HG03159 (cell line): ENCODE measurements around the gene TMEM185B.

ENCODE experiments used
- ATAC-seq: cut with Tn5 transposase; IDR thresholded peaks from one replicate; pipeline ENCODE4 v1.9.1; 2021; ENCODE audit warnings: mild to moderate bottlenecking, moderate library complexity; ENCODE audit not compliant: unreplicated experiment

TMEM185B gene

GRCh38 chr2:120252225-120253020 lies 29.2 kb upstream of the TMEM185B start, which contains the start of gene RALB:
Gene RALB, plus strand, starts transcription at chr2:120252852. Its CDS starts 25,813 bp downstream, at chr2:120278665.
- ATAC-seq = peak; percentile 94

GRCh38 chr2:120251880-120252224 lies 28.7 kb upstream of the TMEM185B start:
- ATAC-seq = no peak

- no peak for ATAC-seq
Measured at GRCh38 chr2:120251078-120251477, 27.9 kb upstream of the TMEM185B start.

GRCh38 chr2:120250640-120251039 lies 27.4 kb upstream of the TMEM185B start:
- ATAC-seq = no peak

GRCh38 chr2:120247851-120248250 lies 24.7 kb upstream of the TMEM185B start:
- ATAC-seq = no peak

GRCh38 chr2:120246546-120247300 lies 23.5 kb upstream of the TMEM185B start:
- ATAC-seq = no peak

- ATAC-seq = no peak
Measured at GRCh38 chr2:120245520-120246332, 22.5 kb upstream of the TMEM185B start.

- no peak for ATAC-seq
Measured at GRCh38 chr2:120244656-120245519, 21.7 kb upstream of the TMEM185B start.

- no peak for ATAC-seq
Measured at GRCh38 chr2:120243875-120244553, 20.8 kb upstream of the TMEM185B start.

- ATAC-seq = no peak
Measured at GRCh38 chr2:120243211-120243610, 20.0 kb upstream of the TMEM185B start.

GRCh38 chr2:120241684-120242083 lies 18.5 kb upstream of the TMEM185B start:
- no peak for ATAC-seq

- ATAC-seq = no peak
Measured at GRCh38 chr2:120240901-120241429, 17.8 kb upstream of the TMEM185B start.

- no peak for ATAC-seq
Measured at GRCh38 chr2:120239488-120240287, 16.5 kb upstream of the TMEM185B start.

GRCh38 chr2:120238728-120239487 lies 15.7 kb upstream of the TMEM185B start:
- ATAC-seq = no peak

GRCh38 chr2:120237491-120237902 lies 14.3 kb upstream of the TMEM185B start:
- no peak for ATAC-seq

GRCh38 chr2:120236791-120237190 lies 13.6 kb upstream of the TMEM185B start:
- no peak for ATAC-seq

GRCh38 chr2:120236316-120236715 lies 13.1 kb upstream of the TMEM185B start:
- no peak for ATAC-seq

- no peak for ATAC-seq
Measured at GRCh38 chr2:120235681-120236080, 12.5 kb upstream of the TMEM185B start.
